Effector memory CD8-positive, alpha-beta T cell (primary cell): ENCODE data around the gene IFNA10.
A peak's percentile ranks its signal among the peaks of the same experiment; 100 is the strongest.
"Not testable (repeated sequence)": the region's sequence is repeated elsewhere in the genome, so short reads cannot be mapped to it uniquely, and the experiment has no call there.

Experiments used
- ATAC-seq: fragments of 150-1000 bp; cut with Tn5 transposase; replicated peaks from 2 replicates; pipeline ENCODE4 v1.10.0; 2021; ENCODE audit warnings: mild to moderate bottlenecking, moderate library complexity
- DNase-seq, 3 experiments: peaks; one replicate each; pipeline ENCODE4 v3.0.0; 2021
- H3K27ac Mint-ChIP-seq, 2 donors: one replicate each; pipeline ENCODE4 v1.8.0; 2022; ENCODE audit warnings: mild to moderate bottlenecking in 2 of 2, mixed read lengths in 2 of 2, moderate library complexity in 2 of 2
- H3K27me3 Mint-ChIP-seq, 2 donors: one replicate each; pipeline ENCODE4 v1.8.0; 2022; ENCODE audit warnings: mixed read lengths in 2 of 2
- H3K36me3 Mint-ChIP-seq: one replicate; pipeline ENCODE4 v1.8.0; 2022; ENCODE audit warnings: mild to moderate bottlenecking, moderate library complexity, mixed read lengths; ENCODE audit not compliant: insufficient read depth
- H3K4me1 Mint-ChIP-seq, 2 donors: one replicate each; pipeline ENCODE4 v1.8.0; 2022; ENCODE audit warnings: low read depth in 2 of 2, mixed read lengths in 2 of 2
- H3K4me3 Mint-ChIP-seq, 2 donors: one replicate each; pipeline ENCODE4 v1.8.0; 2022; ENCODE audit warnings: mild to moderate bottlenecking in 2 of 2, mixed read lengths in 2 of 2, moderate library complexity in 2 of 2
- H3K9me3 Mint-ChIP-seq, 2 donors: one replicate each; pipeline ENCODE4 v1.8.0; 2022; ENCODE audit warnings: mixed read lengths in 2 of 2

IFNA10 gene

DNA sequence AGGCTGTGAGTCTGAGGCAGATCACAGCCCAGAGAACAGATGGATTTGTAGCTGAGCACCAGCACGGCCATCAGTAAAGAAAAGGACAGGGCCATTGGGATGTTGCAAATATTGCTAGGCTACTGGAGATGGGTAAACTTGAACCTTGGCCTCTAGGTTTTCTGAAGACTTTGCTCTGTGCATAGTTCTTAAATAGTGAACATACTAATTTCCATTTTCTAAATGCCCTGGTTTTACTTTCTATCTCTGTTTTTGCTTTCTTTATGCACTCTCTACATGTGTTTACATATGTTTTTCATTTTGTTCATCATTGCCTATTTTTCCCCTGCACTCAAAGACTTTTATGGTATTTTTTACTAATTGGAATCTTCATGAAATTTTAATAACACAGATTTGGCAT lies 10.3 kb upstream of the IFNA10 start, which contains the start of gene IFNA16:
IFNA16 (minus strand) TSS at position 101 of the 400 bp plus-strand sequence; CDS start at position 95, 6 bp downstream.
- ATAC-seq, H3K4me1 Mint-ChIP-seq, H3K4me3 Mint-ChIP-seq, H3K27ac Mint-ChIP-seq, H3K9me3 Mint-ChIP-seq, H3K36me3 Mint-ChIP-seq, DNase-seq: not testable (repeated sequence)
- H3K27me3 Mint-ChIP-seq = peaks cover 43 to 49% of the 10 kb centered on the region in 2 donors

- H3K9me3 Mint-ChIP-seq, H3K4me3 Mint-ChIP-seq, H3K36me3 Mint-ChIP-seq, DNase-seq, H3K27ac Mint-ChIP-seq, H3K4me1 Mint-ChIP-seq: not testable (repeated sequence)
- peak; percentile 61 for ATAC-seq
- peaks cover 17 to 30% of the 10 kb centered on the region in 2 donors for H3K27me3 Mint-ChIP-seq
Measured at GRCh38 chr9:21213411-21214326, 6.7 kb upstream of the IFNA10 start.

- DNase-seq, H3K4me1 Mint-ChIP-seq, H3K4me3 Mint-ChIP-seq, H3K36me3 Mint-ChIP-seq, H3K27ac Mint-ChIP-seq, ATAC-seq, H3K9me3 Mint-ChIP-seq: not testable (repeated sequence)
- H3K27me3 Mint-ChIP-seq = peaks cover 12 to 28% of the 10 kb centered on the region in 2 donors
Measured at GRCh38 chr9:21212160-21212559, 5.2 kb upstream of the IFNA10 start.

DNA sequence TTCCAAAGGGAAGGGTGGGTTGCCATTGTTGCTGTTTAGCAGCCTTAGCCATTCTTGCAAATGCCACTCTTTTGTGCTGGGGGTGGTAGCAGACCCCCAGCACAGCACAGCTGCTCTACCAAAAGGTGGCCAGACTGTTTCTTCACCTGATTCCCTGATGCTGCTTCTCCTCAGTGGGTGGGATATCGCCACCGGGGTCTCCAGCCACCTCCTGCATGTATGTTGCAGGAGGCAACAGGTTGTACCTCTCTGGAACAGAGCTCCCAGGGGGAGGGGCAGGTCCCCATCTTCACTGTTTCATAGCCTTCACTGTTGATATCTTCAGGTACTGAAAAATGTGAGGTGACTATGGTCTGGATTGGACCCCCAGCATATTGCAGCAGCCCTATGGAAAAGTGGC lies 3.8 kb upstream of the IFNA10 start:
- peaks cover 5 to 27% of the 10 kb centered on the region in 2 donors for H3K27me3 Mint-ChIP-seq
- H3K4me1 Mint-ChIP-seq, H3K4me3 Mint-ChIP-seq, H3K36me3 Mint-ChIP-seq, H3K27ac Mint-ChIP-seq, H3K9me3 Mint-ChIP-seq, ATAC-seq, DNase-seq: not testable (repeated sequence)

GRCh38 chr9:21210311-21210710 lies 3.4 kb upstream of the IFNA10 start:
- Mint-ChIP-seq H3K4me1 (peaks cover 0 to 4% of the 10 kb centered on the region in 2 donors), H3K27me3 (peaks cover 5 to 27% of the 10 kb centered on the region in 2 donors), H3K4me3 (no peak overlapping the region), H3K9me3 (no peaks in the 10 kb centered on the region), H3K27ac (no peak overlapping the region), H3K36me3 (no peaks in the 10 kb centered on the region)
- ATAC-seq = no peak
- DNase-seq = no peak

DNA sequence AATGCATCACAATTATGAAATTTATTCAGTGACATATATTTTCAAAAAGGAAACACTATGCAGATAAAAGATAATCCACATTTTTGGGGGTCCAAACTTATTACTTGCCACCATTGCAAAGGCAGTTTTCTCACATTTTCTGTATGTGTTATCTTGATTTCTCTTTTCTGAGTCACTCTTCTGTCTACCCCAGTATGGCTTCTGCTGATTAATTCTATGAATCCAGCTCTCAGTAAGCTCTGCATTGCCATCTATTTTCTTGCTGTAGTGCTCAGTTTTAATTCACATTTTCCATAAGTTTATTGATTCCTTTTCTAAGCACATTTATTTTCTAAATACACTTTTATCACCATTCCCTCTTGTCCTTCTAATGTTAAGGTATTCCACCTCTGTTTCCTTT lies 1.7 kb downstream of the IFNA10 start:
- DNase-seq (no peak), ATAC-seq (no peak)
- Mint-ChIP-seq H3K9me3 (no peaks in the 10 kb centered on the region), H3K4me1 (no peaks in the 10 kb centered on the region), H3K27me3 (peaks cover 28 to 37% of the 10 kb centered on the region in 2 donors), H3K36me3 (no peaks in the 10 kb centered on the region), H3K4me3 (no peak overlapping the region), H3K27ac (no peak overlapping the region)

DNA sequence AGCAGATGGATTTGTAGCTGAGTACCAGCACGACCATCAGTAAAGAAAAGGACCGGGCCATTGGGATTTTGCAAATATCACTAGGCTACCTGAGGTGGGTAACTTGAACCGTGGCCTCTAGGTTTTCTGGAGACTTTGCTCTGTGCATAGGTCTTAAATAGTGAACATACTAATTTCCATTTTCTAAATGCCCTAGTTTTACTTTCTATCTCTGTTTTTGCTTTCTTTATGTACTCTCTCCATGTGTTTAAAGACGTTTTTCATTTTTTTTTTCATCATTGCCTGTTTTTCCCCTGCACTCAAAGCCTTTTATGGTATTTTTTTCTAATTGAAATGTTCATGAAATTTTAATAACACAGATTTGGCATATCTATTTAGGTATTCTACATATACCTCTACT lies 4.8 kb downstream of the IFNA10 start, which contains the start of gene IFNA7:
IFNA7 (minus strand) TSS at position 101 of the 400 bp plus-strand sequence; CDS start at position 61, 40 bp downstream.
- not testable (repeated sequence) for H3K4me3 Mint-ChIP-seq, H3K36me3 Mint-ChIP-seq, H3K4me1 Mint-ChIP-seq, DNase-seq, H3K9me3 Mint-ChIP-seq, ATAC-seq, H3K27ac Mint-ChIP-seq
- peaks cover 28 to 39% of the 10 kb centered on the region in 2 donors for H3K27me3 Mint-ChIP-seq

GRCh38 chr9:21194867-21195776 lies 11.8 kb downstream of the IFNA10 start:
- peak; percentile 31 to 47 (median 35) for DNase-seq
- H3K36me3 Mint-ChIP-seq, H3K4me1 Mint-ChIP-seq, H3K27ac Mint-ChIP-seq, H3K9me3 Mint-ChIP-seq: not testable (repeated sequence)
- peak; percentile 95 for ATAC-seq
- Mint-ChIP-seq H3K27me3 (peaks cover 6 to 22% of the 10 kb centered on the region in 2 donors), H3K4me3 (peak overlapping the region; percentile 40 to 48)

GRCh38 chr9:21187487-21187886 lies 19.5 kb downstream of the IFNA10 start, which contains the start of gene IFNA4:
TSS of gene IFNA4 (minus strand) at chr9:21187587. CDS start at chr9:21187531, 56 bp downstream.
- H3K9me3 Mint-ChIP-seq, H3K4me3 Mint-ChIP-seq, H3K27me3 Mint-ChIP-seq, DNase-seq, H3K4me1 Mint-ChIP-seq, ATAC-seq, H3K27ac Mint-ChIP-seq, H3K36me3 Mint-ChIP-seq: not testable (repeated sequence)

GRCh38 chr9:21182810-21183736 lies 23.9 kb downstream of the IFNA10 start:
- H3K4me1 Mint-ChIP-seq, H3K9me3 Mint-ChIP-seq, H3K36me3 Mint-ChIP-seq, H3K27me3 Mint-ChIP-seq, H3K27ac Mint-ChIP-seq, H3K4me3 Mint-ChIP-seq: not testable (repeated sequence)
- ATAC-seq (peak; percentile 91), DNase-seq (peak in 2 of 3 experiments; percentile 17 to 35)

DNA sequence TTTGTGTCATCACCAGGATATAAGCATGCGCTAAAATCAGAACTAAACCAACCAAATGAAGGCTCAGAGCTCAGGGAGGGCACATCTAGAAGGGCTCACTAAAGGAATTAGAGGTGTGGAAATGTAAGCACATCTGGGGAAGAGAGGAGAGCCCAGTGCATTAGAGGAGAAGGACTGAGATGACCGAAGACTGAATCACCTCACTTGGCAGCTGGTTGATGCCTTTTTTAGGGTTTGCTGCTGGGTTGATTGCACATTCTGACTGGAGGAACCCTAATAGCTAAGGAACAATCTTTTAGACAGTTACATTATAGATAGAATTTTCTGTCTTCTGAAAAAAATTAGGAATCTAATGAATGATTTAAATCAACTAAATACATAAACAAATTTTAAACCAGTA lies 32.3 kb downstream of the IFNA10 start:
- H3K27me3 Mint-ChIP-seq = peaks cover 0 to 5% of the 10 kb centered on the region in 2 donors
- no peaks in the 10 kb centered on the region for H3K36me3 Mint-ChIP-seq
- DNase-seq (no peak), ATAC-seq (no peak)
- no peak overlapping the region for H3K27ac Mint-ChIP-seq
- no peaks in the 10 kb centered on the region for H3K9me3 Mint-ChIP-seq
- no peak overlapping the region for H3K4me3 Mint-ChIP-seq
- H3K4me1 Mint-ChIP-seq = no peaks in the 10 kb centered on the region

DNA sequence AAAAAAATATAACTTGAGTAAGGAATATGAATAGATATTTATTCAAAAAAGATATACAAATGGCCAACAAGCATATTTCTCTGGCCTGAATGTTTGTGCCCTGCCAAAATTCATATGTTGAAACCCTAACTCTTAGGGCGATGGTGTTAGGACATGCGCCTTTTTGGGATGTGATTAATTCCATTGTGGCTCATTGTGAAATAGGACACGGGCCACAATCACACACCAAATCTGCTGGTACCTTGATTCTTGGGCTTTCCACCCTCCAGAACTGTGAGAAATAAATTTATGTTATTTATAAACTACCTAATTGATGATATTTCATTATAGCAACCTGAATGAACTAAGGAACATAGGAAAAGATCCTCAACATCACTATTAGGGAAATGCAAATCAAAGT lies 34.8 kb downstream of the IFNA10 start:
- no peak for ATAC-seq
- Mint-ChIP-seq H3K4me1 (no peaks in the 10 kb centered on the region), H3K4me3 (no peak overlapping the region), H3K9me3 (no peaks in the 10 kb centered on the region), H3K27ac (no peak overlapping the region), H3K36me3 (peaks cover 3% of the 10 kb centered on the region), H3K27me3 (peaks cover 0 to under 1% of the 10 kb centered on the region in 2 donors)
- no peak for DNase-seq
